Embryonic facial prominence (tissue), 1 donor: ENCODE results near the gene ARL9.

ENCODE experiments used
- DNase-seq: peaks from one replicate; pipeline ENCODE4 v3.0.0-alpha.2; 2016; ENCODE audit errors: extremely low spot score

The ARL9 gene

DNA sequence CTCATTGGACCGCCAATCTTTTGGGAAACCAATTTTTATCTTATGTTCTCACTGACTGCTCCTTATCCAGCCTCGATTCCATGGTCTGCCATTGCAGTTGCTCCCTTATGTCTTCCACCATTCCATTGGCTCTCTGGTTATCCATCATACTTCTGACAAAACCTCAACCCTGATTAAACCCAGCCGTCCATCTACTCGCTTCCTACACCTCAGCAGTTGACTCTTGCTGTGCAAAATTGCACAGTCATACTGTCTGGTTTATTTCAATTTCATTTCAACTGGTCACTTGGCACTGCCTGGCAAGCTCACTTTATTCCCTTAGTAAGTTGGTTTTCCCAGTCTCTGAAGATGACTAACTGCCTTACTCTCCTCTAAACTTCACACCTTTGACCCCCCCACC, 26.2 kb downstream of the ARL9 start:
- DNase-seq, result no peak

DNA sequence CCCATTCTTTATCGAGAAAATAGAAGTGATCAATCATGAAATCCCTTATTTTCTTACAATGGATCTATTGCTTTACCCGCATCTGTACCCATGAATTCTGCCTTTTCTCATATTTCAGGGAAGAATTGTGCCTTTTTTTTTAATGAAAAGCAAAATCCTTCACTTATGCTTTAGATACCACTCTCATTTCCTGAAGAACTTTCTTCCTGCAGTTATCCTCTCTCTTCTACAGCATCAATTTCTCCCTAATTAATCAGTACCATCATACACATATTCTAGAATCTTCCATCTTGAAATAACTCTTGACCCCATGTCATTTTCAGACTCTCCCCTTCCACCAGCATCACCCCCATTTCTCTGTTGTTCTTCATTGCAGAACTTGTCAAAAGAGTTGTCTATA, 26.6 kb downstream of the ARL9 start:
- no peak for DNase-seq

DNA sequence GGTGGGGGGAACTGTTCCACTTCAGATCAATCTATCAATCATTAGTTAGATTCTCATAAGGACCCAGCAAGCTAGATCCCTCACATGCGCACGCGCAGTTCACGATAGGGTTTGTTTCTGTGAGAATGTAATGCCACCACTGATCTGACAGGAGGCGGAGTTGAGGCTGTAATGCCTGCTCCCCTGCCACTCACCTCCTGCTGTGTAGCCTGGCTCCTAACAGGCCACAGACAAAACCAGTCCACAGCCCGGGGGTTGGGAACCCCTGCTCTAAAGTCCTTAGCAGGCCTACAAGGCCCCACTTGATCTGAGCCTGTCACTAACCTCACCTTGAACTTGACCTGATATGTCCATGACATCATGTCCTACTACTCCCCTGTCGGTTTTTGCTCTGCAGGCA, 30.3 kb downstream of the ARL9 start:
- no peak for DNase-seq

DNA sequence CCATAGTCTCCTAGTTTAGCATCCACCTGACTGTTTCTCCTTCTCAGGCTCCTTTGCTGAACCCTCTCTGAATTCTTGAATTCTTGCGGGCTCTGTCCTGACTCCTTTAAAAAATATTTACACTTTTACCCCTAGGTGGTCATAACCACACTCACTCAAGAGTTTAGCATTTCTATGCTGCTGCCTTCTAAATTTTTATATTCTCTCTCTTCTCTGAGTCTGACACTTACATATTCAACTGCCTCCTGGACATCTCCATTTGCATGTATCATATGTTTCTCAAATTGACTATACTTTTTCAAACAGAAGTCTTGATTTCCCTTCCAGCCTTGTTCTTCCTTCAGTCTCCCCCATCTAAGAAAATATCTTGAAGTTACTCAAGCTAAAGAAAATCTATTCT, 31.6 kb downstream of the ARL9 start:
- no peak for DNase-seq

DNA sequence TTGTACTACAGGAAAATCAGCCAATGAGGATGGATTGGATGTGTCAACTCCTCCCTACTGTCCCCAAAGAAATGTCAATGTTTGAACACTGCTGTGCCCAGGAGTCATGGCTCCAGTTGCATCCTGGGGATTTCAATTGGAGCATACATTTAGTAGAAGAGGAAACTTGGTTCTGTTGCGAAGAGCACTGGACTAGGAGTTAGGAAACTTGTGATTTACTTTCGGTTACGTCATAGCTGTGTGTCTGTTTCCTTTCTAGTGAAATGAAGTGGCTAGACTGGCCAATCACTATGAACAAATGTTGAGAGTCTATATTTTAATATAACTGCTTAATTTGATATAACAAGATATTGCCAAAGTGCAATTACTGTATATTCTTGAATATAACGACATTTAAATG, 35.2 kb downstream of the ARL9 start:
- no peak for DNase-seq

DNA sequence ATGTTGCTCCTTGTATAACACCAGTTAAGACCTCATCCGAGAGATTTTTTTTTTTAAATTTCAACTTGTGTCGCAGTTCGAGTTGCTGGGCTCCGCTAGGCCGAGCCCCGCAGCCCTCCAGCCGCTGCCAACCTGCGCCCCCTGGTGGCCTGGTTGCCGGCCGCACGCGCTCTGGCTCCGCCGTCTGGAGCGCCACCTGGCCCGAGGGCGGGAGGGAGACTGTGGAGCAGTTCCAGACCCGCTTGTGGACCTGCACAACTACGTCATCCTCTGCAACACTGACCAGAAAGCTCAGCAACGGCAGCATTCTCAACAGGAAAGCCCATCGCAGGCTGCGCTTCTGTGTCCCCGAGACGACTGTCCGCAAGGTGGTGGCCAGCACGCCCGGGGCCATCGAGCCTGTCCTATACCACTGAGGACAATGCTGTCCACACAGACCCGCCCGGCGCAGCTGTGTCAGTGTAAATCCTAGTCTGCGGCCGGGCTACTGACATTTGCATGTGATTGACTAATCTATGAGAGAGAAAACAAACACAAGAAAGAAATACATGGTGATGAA, 39.1 kb downstream of the ARL9 start:
- peak; percentile 46 for DNase-seq

DNA sequence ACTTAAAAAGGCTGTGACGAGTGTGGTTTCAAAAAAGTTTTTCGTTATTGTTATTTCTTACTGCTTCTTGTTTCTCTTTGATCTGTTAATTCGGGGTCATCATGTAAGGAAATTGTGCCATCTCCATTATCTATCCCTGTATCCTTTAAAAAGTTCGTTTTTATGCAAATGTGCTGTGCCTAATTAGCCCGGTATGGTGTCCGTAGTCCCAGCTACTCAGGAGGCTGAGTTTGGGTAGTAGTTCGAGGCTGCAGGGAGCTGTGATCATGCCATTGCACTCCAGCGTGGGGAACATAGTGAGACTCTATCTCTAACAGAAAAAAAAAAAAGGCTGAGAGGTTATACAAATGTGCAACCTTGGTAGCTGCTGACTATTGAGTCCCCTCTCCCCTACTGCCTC, 45.1 kb downstream of the ARL9 start:
- DNase-seq, result no peak

DNA sequence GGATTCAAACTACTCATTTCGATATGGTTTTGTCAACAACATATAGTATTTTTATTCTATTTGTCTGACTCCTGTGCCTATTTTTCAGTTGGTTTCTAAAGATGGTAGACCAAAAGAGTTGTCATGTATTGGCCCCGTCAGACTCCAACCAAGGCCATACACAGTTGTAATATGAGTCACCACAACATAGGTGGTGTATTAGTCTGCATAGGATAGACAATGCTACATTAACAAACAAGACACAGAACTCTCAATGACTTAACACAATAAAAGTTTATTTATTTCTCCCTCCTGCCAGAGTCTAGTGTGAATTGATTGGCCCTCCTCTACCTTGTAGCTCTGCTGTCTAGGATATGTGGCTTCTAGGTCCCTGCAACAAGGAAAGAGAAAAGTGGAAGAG, 45.9 kb downstream of the ARL9 start:
- DNase-seq, result no peak

DNA sequence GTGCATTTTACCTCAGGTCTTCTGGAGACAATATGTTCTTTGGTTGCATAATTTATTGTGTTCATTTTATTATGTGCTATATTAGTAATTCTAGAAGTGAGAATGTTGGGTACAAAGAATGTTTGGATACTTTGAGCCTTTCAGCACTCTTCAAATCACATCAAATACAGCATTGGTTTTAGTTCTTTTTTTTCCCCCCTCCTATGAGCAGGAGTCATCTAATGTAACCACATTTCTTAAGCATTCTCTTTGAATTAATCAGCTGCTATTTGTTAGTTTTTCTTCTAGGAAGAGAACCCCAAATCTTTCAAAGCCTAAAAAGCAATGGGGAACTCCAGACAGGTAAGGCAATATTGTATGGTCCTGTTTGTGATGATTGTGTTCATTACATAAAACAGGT, 46.7 kb downstream of the ARL9 start:
- DNase-seq, result no peak

DNA sequence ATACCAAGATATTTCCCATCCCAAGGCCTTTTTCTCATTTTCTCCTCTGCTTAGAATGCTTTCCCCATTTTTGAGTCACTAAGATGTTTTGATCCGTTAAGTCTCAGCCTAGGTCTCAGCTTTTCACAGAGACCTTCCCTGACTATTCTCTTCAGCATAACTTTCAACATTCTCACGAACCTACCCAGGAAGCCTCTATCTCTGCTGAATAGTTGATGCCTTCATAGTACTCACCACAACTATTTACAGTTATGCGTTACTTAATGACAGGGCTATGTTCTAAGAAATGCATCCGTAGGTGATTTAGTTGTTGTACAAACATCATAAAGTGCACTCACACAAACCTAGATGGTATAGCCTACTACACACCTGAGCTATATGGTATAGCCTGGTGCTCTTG, 64.5 kb downstream of the ARL9 start:
- no peak for DNase-seq
